Esophagus squamous epithelium (tissue), 4 donors: ENCODE measurements around the gene SETD5.

ENCODE experiments used
- CTCF ChIP-seq, 6 experiments: fragments of 450-650 bp in 4 of 6; fragments of 200-600 bp in 2 of 6; sonication (generic) in 2 of 6; IDR thresholded peaks; one replicate each; pipeline ENCODE4 v1.5.1; 2016 to 2019; ENCODE audit warnings: antibody characterized with exemption in 6 of 6, mild to moderate bottlenecking in 4 of 6, moderate library complexity in 4 of 6
- POLR2A ChIP-seq, 4 donors: fragments of 450-650 bp; IDR thresholded peaks; one replicate each; pipeline ENCODE4 v1.6.1; 2017; ENCODE audit warnings: antibody characterized with exemption in 4 of 4, mild to moderate bottlenecking in 4 of 4, moderate library complexity in 3 of 4

GRCh38 chr3:9408546-9408945, 11.1 kb downstream of the SETD5 start:
- no peak for TF ChIP-seq CTCF (IDR thresholded peaks at IDR 0.05)
- no peak for TF ChIP-seq POLR2A (IDR thresholded peaks at IDR 0.05)
